GM12892 (cell line): ENCODE results near the gene PTK6.

Experiments
- POLR2A ChIP-seq: IDR thresholded peaks from 2 replicates; pipeline ENCODE4 v1.6.1; 2011; ENCODE audit warnings: low read depth, low read length, control low read depth
- POLR2AphosphoS5 ChIP-seq: IDR thresholded peaks from 2 replicates; pipeline ENCODE4 v1.6.1; 2011; ENCODE audit warnings: low read depth, low read length, control low read depth

DNA sequence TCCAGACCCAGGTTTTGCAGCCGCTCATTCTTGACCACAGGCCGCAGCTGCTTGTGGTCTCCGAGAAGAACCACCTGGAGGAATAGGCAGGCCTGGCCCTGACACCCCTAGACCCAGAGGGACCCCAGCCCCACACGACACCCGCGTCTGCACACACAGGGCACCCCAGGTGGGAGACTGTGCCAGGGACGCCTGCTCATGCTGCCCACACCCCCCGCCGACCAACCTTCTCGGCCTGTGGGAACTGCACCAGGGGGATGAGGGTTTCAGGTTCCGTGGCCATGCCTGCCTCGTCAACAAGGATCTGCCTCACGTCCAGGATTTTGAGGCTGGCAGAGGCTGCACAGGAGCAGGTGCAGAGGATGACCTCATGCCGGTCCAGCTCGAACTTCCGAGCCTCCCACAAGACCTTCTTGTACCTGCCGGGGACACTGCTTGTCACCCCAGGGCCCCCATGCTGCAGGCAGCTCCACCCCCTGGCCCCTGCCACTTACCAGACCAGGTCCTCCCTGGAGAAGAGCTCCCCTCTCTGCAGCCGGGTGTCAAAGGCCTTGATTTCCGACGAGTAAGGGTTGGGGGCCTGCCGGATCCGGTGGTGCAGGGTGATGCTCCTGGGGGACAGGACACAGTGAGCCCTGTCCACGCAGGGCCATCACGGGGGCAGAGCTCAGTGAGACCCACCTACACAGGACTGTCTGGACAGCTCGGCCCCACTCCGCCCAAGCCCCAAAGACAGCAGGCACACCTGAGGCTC is 23.9 kb upstream of the PTK6 start:
- TF ChIP-seq POLR2AphosphoS5 (no peak), POLR2A (no peak)
